PC-3 (cell line): ENCODE results near the gene FGF12. TPM values are rescaled to one million over a fixed set of nuclear protein-coding genes. Genes with fewer than 3 reads are reported as not detected.

ENCODE experiments used
- ATAC-seq: fragments of 200-7000 bp; cut with Tn5 transposase; 2 replicates; pipeline ENCODE4 v1.9.1; 2020; ENCODE audit warnings: mild to moderate bottlenecking, moderate library complexity
- BruUV-seq: library from RNA; stranded (reverse); fragments of 400-500 nt; replicated peaks from 2 replicates; lab custom pipeline; 2021; lab: Mats Ljungman, UMichigan
- CTCF ChIA-PET: fragments of 300-600 bp; sonication (Branson Sonifier 250); formaldehyde crosslinking; loops from one replicate; lab custom pipeline; 2022; ENCODE audit warnings: antibody characterized with exemption; lab: Charles Lee
- POLR2A ChIA-PET: fragments of 300-600 bp; sonication (Branson Sonifier 250); formaldehyde crosslinking; loops from one replicate; lab custom pipeline; 2022; ENCODE audit warnings: antibody characterized with exemption; ENCODE audit not compliant: unreplicated experiment; lab: Charles Lee
- DNase-seq: peaks from one replicate; pipeline ENCODE4 v3.0.0-alpha.2; 2015
- H2AFZ ChIP-seq: fragments of 300-600 bp; sonication (generic); 2 replicates; pipeline ENCODE4 v1.6.0; 2016; ENCODE audit warnings: antibody characterized with exemption, low read length
- H3F3A ChIP-seq: fragments of 300-600 bp; sonication (generic); one replicate; pipeline ENCODE4 v1.6.0; 2017; ENCODE audit warnings: antibody characterized with exemption, low read length, control low read depth, mild to moderate bottlenecking; ENCODE audit not compliant: unreplicated experiment
- H3K27ac ChIP-seq: fragments of 300-600 bp; sonication (generic); 2 replicates; pipeline ENCODE4 v1.5.1; 2016; ENCODE audit warnings: mild to moderate bottlenecking, low read length
- H3K27me3 ChIP-seq: fragments of 300-600 bp; sonication (generic); 2 replicates; pipeline ENCODE4 v1.6.1; 2016; ENCODE audit warnings: low read length, mixed read lengths
- H3K36me3 ChIP-seq: fragments of 300-600 bp; sonication (generic); 2 replicates; pipeline ENCODE4 v1.6.1; 2016; ENCODE audit warnings: low read depth, mixed run types, low read length, mixed read lengths
- H3K4me1 ChIP-seq: fragments of 300-600 bp; sonication (generic); 2 replicates; pipeline ENCODE4 v1.5.1; 2016; ENCODE audit warnings: low read length; ENCODE audit not compliant: insufficient read depth
- H3K4me2 ChIP-seq: fragments of 300-600 bp; sonication (generic); 2 replicates; pipeline ENCODE4 v1.6.0; 2016; ENCODE audit warnings: low read length
- H3K4me3 ChIP-seq: fragments of 300-600 bp; sonication (generic); 2 replicates; pipeline ENCODE4 v1.5.1; 2016; ENCODE audit warnings: mild to moderate bottlenecking, low read length, mixed read lengths
- H3K79me2 ChIP-seq: fragments of 300-600 bp; sonication (generic); 2 replicates; pipeline ENCODE4 v1.6.1; 2017; ENCODE audit warnings: low read length, mixed read lengths
- H3K9ac ChIP-seq: fragments of 300-600 bp; sonication (generic); 2 replicates; pipeline ENCODE4 v1.6.0; 2016; ENCODE audit warnings: mild to moderate bottlenecking, low read length
- H3K9me2 ChIP-seq: fragments of 300-600 bp; sonication (generic); replicated peaks from 2 replicates; pipeline ENCODE4 v1.6.1; 2016; ENCODE audit warnings: mixed run types, low read length, mixed read lengths
- H3K9me3 ChIP-seq: fragments of 300-600 bp; sonication (generic); 2 replicates; pipeline ENCODE4 v1.6.1; 2016; ENCODE audit warnings: low read length, mixed read lengths
- H4K20me1 ChIP-seq: fragments of 300-600 bp; sonication (generic); 2 replicates; pipeline ENCODE4 v1.6.1; 2016; ENCODE audit warnings: low read length, mixed read lengths
- EZH2 ChIP-seq: fragments of 300-600 bp; sonication (generic); IDR thresholded peaks from one replicate; pipeline ENCODE4 v1.6.1; 2017; ENCODE audit warnings: antibody characterized with exemption, mild to moderate bottlenecking, low read length; ENCODE audit not compliant: unreplicated experiment
- EZH2phosphoT487 ChIP-seq: fragments of 300-600 bp; sonication (generic); IDR thresholded peaks from 2 replicates; pipeline ENCODE4 v1.6.1; 2018; ENCODE audit warnings: mild to moderate bottlenecking, antibody characterized with exemption, low read length, borderline replicate concordance
- intact Hi-C: fragments of 100-400 bp; cut with micrococcal nuclease; formaldehyde crosslinking; loops from 2 replicates; pipeline ENCODE4 v1.9.0; 2023
- total RNA-seq: library from RNA; depleted of rRNA; stranded (reverse); fragments of >200 nt; gene quantifications from 2 replicates; pipeline ENCODE4 v1.2.3, GENCODE V29; 2014
- TF ChIP-seq, protein P1 (sequence below): fragments of 300-600 bp; sonication (generic); conservative IDR thresholded peaks from 2 replicates; pipeline ENCODE4 v1.5.1; 2017; ENCODE audit warnings: antibody characterized with exemption, low read depth, mild to moderate bottlenecking, low read length

The FGF12 gene
- total RNA-seq, 1 experiment from 2014 or later = not detected

DNA sequence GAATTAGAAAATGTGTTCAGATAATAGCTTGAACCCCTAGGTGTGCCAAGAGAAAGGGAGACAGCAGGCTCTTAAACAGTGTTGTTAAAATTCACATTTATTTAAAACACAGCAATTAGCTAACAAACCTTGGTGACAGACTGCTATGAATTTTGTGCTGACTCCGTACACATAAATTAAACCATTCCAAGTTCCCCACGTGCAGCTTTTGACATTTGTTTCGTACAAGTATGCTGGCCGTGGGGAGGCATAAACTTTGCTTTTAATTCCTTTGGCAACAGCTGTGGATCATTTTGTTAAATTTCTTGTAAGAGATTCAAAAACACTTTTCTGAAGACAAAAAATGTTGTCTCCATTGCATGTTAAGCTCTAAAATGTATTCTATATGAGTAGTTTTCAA, 465.3 kb downstream of the FGF12 start:
- intact Hi-C loops = no loop called here
- H3K79me2 ChIP-seq = no peaks in the 10 kb centered on the region
- ChIA-PET POLR2A (no interaction called here), CTCF (no interaction called here)
- H3K4me1 ChIP-seq = no peaks in the 10 kb centered on the region
- H4K20me1 ChIP-seq = no peaks in the 10 kb centered on the region
- no peak for TF ChIP-seq EZH2
- no peak for TF ChIP-seq EZH2phosphoT487
- TF ChIP-seq, protein P1, sequence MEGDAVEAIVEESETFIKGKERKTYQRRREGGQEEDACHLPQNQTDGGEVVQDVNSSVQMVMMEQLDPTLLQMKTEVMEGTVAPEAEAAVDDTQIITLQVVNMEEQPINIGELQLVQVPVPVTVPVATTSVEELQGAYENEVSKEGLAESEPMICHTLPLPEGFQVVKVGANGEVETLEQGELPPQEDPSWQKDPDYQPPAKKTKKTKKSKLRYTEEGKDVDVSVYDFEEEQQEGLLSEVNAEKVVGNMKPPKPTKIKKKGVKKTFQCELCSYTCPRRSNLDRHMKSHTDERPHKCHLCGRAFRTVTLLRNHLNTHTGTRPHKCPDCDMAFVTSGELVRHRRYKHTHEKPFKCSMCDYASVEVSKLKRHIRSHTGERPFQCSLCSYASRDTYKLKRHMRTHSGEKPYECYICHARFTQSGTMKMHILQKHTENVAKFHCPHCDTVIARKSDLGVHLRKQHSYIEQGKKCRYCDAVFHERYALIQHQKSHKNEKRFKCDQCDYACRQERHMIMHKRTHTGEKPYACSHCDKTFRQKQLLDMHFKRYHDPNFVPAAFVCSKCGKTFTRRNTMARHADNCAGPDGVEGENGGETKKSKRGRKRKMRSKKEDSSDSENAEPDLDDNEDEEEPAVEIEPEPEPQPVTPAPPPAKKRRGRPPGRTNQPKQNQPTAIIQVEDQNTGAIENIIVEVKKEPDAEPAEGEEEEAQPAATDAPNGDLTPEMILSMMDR = no peak
- no TSS peak for BruUV-seq
- no peaks in the 10 kb centered on the region for H3K9me3 ChIP-seq
- H3K36me3 ChIP-seq = no peaks in the 10 kb centered on the region
- H3K4me3 ChIP-seq = no peak overlapping the region
- no peaks in the 10 kb centered on the region for H3F3A ChIP-seq
- no peak for DNase-seq
- no peaks in the 10 kb centered on the region for H3K9me2 ChIP-seq
- no peak for ATAC-seq
- no peak overlapping the region for H3K4me2 ChIP-seq
- no peak overlapping the region for H3K9ac ChIP-seq
- peaks cover 30% of the 10 kb centered on the region for H3K27me3 ChIP-seq
- H2AFZ ChIP-seq = no peak overlapping the region
- H3K27ac ChIP-seq = no peak overlapping the region

DNA sequence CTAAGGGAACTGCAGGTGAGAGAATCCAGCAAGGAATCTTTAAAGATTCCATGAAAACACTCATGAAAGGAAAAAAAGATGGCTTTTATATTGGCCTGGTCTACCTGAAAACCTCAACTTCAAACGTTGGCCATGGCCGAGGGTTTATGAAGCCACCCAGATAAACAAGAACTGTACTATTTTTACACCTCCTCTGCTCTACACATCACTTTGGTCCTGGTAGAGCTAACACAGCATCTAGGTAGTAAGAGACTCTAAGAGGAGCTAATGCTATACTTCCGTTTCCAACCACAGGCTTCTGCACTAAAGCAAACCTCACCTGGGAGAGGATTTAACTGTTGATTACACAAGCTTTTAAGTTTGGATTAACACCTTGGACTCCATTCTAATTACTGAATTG, 466.2 kb downstream of the FGF12 start:
- Histone ChIP-seq H3F3A (no peaks in the 10 kb centered on the region), H3K9me2 (no peaks in the 10 kb centered on the region), H3K4me1 (no peaks in the 10 kb centered on the region), H3K27me3 (peaks cover 23% of the 10 kb centered on the region), H3K4me2 (no peak overlapping the region), H3K4me3 (no peak overlapping the region), H3K27ac (no peak overlapping the region), H3K9ac (no peak overlapping the region), H3K79me2 (no peaks in the 10 kb centered on the region), H4K20me1 (no peaks in the 10 kb centered on the region), H3K36me3 (no peaks in the 10 kb centered on the region), H2AFZ (no peak overlapping the region), H3K9me3 (no peaks in the 10 kb centered on the region)
- TF ChIP-seq EZH2phosphoT487 (no peak), EZH2 (no peak)
- TF ChIP-seq, protein P1 = no peak
- no peak for DNase-seq
- ChIA-PET POLR2A (no interaction called here), CTCF (no interaction called here)
- ATAC-seq = no peak
- no TSS peak for BruUV-seq
- intact Hi-C loops = no loop called here

DNA sequence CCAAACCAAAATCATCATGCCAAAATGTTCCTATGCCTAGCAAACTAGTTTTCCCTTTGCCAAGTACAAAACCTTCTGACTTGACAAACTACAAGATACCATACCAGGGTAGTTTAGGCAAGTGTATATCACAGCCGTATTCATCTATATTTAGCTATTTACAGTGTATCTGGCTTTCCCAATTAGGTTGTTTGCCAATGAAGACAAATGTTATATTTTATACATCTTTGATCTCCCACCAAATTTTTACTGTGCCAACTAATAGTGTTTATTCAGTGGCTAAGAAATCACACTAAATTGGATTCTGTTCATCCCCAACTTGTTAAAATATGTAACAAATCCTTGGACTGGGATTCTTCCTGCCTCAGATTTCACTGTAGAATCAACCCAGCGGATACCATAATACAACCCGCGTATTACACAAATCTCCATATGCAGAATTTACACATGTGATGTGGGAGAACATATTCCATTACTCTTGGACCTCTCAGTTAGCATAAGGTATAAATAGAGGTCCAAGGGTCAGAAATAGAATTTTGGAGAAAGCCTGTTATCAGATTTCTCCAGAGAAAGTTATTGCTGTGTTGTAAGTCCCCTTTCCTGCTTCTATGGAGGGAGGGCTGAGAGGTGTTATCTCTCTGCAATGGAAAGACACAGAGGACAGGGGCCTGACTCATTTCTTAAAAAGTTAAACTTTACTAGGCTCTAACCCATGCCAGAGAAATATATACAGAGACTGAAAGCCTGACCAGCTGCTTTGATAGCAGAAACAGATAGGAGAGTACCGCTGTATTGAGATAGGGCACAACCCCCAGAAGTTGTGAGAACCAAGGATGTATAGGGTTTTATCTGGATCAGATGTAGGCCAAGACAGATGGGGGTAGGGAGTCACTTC, 467.0 kb downstream of the FGF12 start:
- Histone ChIP-seq H4K20me1 (no peaks in the 10 kb centered on the region), H3K4me3 (no peak overlapping the region), H3K4me1 (no peaks in the 10 kb centered on the region), H3K27ac (no peak overlapping the region), H2AFZ (no peak overlapping the region), H3K9me3 (no peaks in the 10 kb centered on the region), H3K27me3 (peaks cover 15% of the 10 kb centered on the region), H3K79me2 (no peaks in the 10 kb centered on the region), H3K9ac (no peak overlapping the region), H3F3A (no peaks in the 10 kb centered on the region), H3K36me3 (no peaks in the 10 kb centered on the region), H3K4me2 (no peak overlapping the region), H3K9me2 (no peaks in the 10 kb centered on the region)
- TF ChIP-seq EZH2phosphoT487 = no peak
- TF ChIP-seq, protein P1 = no peak
- no peak for TF ChIP-seq EZH2
- DNase-seq (no peak), ATAC-seq (no peak)
- intact Hi-C loops = no loop called here
- CTCF ChIA-PET = interaction anchor here (0.6 kb wide), 1 partner anchor 17 kb away, joined by 3 read pairs; no protein-coding TSS in a partner anchor
- BruUV-seq = no TSS peak
- POLR2A ChIA-PET = no interaction called here
